Measurements from ENCODE around the gene PDZD2.

Gene PDZD2

GRCh38 chr5:31638748-31639418, at the start of gene PDZD2:
TSS of gene PDZD2 (plus strand) at chr5:31639131.
- no peaks in the 10 kb centered on the region for H3F3A ChIP-seq (ENCODE audit: low read depth)
- H3K4me2 ChIP-seq (ENCODE audit: low read depth, low read length, poor library complexity, severe bottlenecking) = peak within 1 kb of the TSS; percentile 64
- no peaks in the 10 kb centered on the region for H3K9me2 ChIP-seq (replicated peaks; ENCODE audit: low read depth, low read length)
- peaks cover 18% of the 10 kb centered on the region for H3K27me3 ChIP-seq (ENCODE audit: insufficient read depth, low read length, poor library complexity, severe bottlenecking)
- H3K9ac ChIP-seq (ENCODE audit: low read depth, low read length, poor library complexity, severe bottlenecking) = peak within 1 kb of the TSS; percentile 17
- no peaks in the 10 kb centered on the region for H3K79me2 ChIP-seq (ENCODE audit: insufficient read depth, low read length)
- H2AFZ ChIP-seq (ENCODE audit: low read length) = peak within 1 kb of the TSS; percentile 84
- peak within 1 kb of the TSS; percentile 81 for H3K4me3 ChIP-seq (ENCODE audit: low read length, poor library complexity, severe bottlenecking)
- H4K20me1 ChIP-seq (ENCODE audit: insufficient read depth, low read length, poor library complexity, severe bottlenecking) = no peaks in the 10 kb centered on the region
- no peaks in the 10 kb centered on the region for H3K9me3 ChIP-seq (ENCODE audit: insufficient read depth, low read depth, low read length)
- no peaks in the 10 kb centered on the region for H3K36me3 ChIP-seq (ENCODE audit: insufficient read depth, low read length)
- TF ChIP-seq EZH2phosphoT487 (IDR thresholded peaks at IDR 0.05; ENCODE audit: borderline replicate concordance) (no peak), CTCF (conservative IDR thresholded peaks at IDR 0.05; ENCODE audit: low read length) (peak; percentile 57)
- peaks cover 4% of the 10 kb centered on the region for H3K4me1 ChIP-seq (ENCODE audit: insufficient read depth, low read length, poor library complexity, severe bottlenecking)

DNA sequence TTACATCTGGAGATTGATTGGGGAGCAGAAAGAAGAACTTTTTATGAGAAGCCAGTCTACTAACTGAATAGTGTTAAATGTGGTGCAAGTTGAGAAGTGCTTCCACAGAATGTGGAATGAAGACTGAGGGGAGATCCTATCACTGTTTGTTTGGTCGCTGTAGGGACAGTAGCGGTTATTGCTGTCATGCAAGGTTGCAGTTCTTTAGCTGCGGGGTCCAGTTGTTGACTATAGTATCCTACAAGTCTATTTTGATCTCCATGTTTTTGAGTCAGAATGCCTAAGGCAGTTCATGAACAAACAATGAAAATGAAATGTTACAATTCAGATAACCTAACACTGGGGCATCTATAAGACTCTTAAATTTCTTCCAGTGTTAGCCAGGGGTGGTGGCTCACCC, 45.3 kb upstream of the PDZD2 start:
- Histone ChIP-seq H3K4me2 (ENCODE audit: low read depth, low read length, poor library complexity, severe bottlenecking) (no peak overlapping the region), H3K9me3 (ENCODE audit: insufficient read depth, low read depth, low read length) (no peaks in the 10 kb centered on the region), H3K9ac (ENCODE audit: low read depth, low read length, poor library complexity, severe bottlenecking) (no peak overlapping the region), H3K27me3 (ENCODE audit: insufficient read depth, low read length, poor library complexity, severe bottlenecking) (no peaks in the 10 kb centered on the region), H3K4me1 (ENCODE audit: insufficient read depth, low read length, poor library complexity, severe bottlenecking) (no peaks in the 10 kb centered on the region), H3K36me3 (ENCODE audit: insufficient read depth, low read length) (no peaks in the 10 kb centered on the region), H3K9me2 (replicated peaks; ENCODE audit: low read depth, low read length) (no peaks in the 10 kb centered on the region), H3F3A (ENCODE audit: low read depth) (no peaks in the 10 kb centered on the region), H4K20me1 (ENCODE audit: insufficient read depth, low read length, poor library complexity, severe bottlenecking) (no peaks in the 10 kb centered on the region), H2AFZ (ENCODE audit: low read length) (no peak overlapping the region), H3K4me3 (ENCODE audit: low read length, poor library complexity, severe bottlenecking) (no peak overlapping the region), H3K79me2 (ENCODE audit: insufficient read depth, low read length) (no peaks in the 10 kb centered on the region)
- TF ChIP-seq CTCF (conservative IDR thresholded peaks at IDR 0.05; ENCODE audit: low read length) = no peak
- TF ChIP-seq EZH2phosphoT487 (IDR thresholded peaks at IDR 0.05; ENCODE audit: borderline replicate concordance) = no peak

GRCh38 chr5:31596354-31596753, 42.6 kb upstream of the PDZD2 start:
- Histone ChIP-seq H3K4me2 (ENCODE audit: low read depth, low read length, poor library complexity, severe bottlenecking) (no peak overlapping the region), H3K9me2 (replicated peaks; ENCODE audit: low read depth, low read length) (no peaks in the 10 kb centered on the region), H3K36me3 (ENCODE audit: insufficient read depth, low read length) (no peaks in the 10 kb centered on the region), H3K4me1 (ENCODE audit: insufficient read depth, low read length, poor library complexity, severe bottlenecking) (no peaks in the 10 kb centered on the region), H3K27me3 (ENCODE audit: insufficient read depth, low read length, poor library complexity, severe bottlenecking) (no peaks in the 10 kb centered on the region), H3K9me3 (ENCODE audit: insufficient read depth, low read depth, low read length) (no peaks in the 10 kb centered on the region), H2AFZ (ENCODE audit: low read length) (no peak overlapping the region), H3K79me2 (ENCODE audit: insufficient read depth, low read length) (no peaks in the 10 kb centered on the region), H4K20me1 (ENCODE audit: insufficient read depth, low read length, poor library complexity, severe bottlenecking) (no peaks in the 10 kb centered on the region), H3F3A (ENCODE audit: low read depth) (no peaks in the 10 kb centered on the region), H3K4me3 (ENCODE audit: low read length, poor library complexity, severe bottlenecking) (no peak overlapping the region), H3K9ac (ENCODE audit: low read depth, low read length, poor library complexity, severe bottlenecking) (no peak overlapping the region)
- no peak for TF ChIP-seq EZH2phosphoT487 (IDR thresholded peaks at IDR 0.05; ENCODE audit: borderline replicate concordance)
- TF ChIP-seq CTCF (conservative IDR thresholded peaks at IDR 0.05; ENCODE audit: low read length) = no peak

Measured in Loucy (cell line).